A673 (cell line): ENCODE measurements around the gene MYO18B. TPM values are rescaled to one million over a fixed set of nuclear protein-coding genes. Genes with fewer than 3 reads are reported as not detected.
"Not testable (repeated sequence)": the region's sequence is repeated elsewhere in the genome, so short reads cannot be mapped to it uniquely, and the experiment has no call there.

ENCODE experiments used
- BruUV-seq: library from RNA; stranded (reverse); fragments of 400-500 nt; replicated peaks from 2 replicates; lab custom pipeline; 2021; lab: Mats Ljungman, UMichigan
- CTCF ChIA-PET: fragments of 300-600 bp; sonication (Branson Sonifier 250); formaldehyde crosslinking; loops from one replicate; lab custom pipeline; 2022; ENCODE audit warnings: antibody characterized with exemption; lab: Charles Lee
- POLR2A ChIA-PET: fragments of 300-600 bp; sonication (Branson Sonifier 250); formaldehyde crosslinking; loops from one replicate; lab custom pipeline; 2022; ENCODE audit warnings: antibody characterized with exemption; ENCODE audit not compliant: low non-redundant PET; lab: Charles Lee
- DNase-seq: peaks from one replicate; pipeline ENCODE4 v3.0.0-alpha.2; 2015; ENCODE audit warnings: low spot score
- H3K27ac ChIP-seq: fragments of 200-600 bp; sonication (generic); 2 replicates; pipeline ENCODE4 v1.5.1; 2016; ENCODE audit warnings: mixed run types, low read depth, mild to moderate bottlenecking, mixed read lengths, antibody characterized with exemption, low read length; ENCODE audit not compliant: poor library complexity, severe bottlenecking
- H3K27me3 ChIP-seq: fragments of 200-600 bp; sonication (generic); replicated peaks from 2 replicates; pipeline ENCODE4 v1.6.1; 2017; ENCODE audit warnings: mixed run types, low read depth, mild to moderate bottlenecking, mixed read lengths, antibody characterized with exemption, low read length; ENCODE audit not compliant: insufficient read depth, poor library complexity
- H3K36me3 ChIP-seq: fragments of 200-600 bp; sonication (generic); 2 replicates; pipeline ENCODE4 v1.6.1; 2016; ENCODE audit warnings: mixed run types, mild to moderate bottlenecking, mixed read lengths, antibody characterized with exemption, low read length; ENCODE audit not compliant: insufficient read depth, poor library complexity, severe bottlenecking
- H3K4me1 ChIP-seq: fragments of 200-600 bp; sonication (generic); 2 replicates; pipeline ENCODE4 v1.6.1; 2017; ENCODE audit warnings: mixed run types, mild to moderate bottlenecking, mixed read lengths, antibody characterized with exemption, low read length; ENCODE audit not compliant: insufficient read depth, poor library complexity, severe bottlenecking
- H3K4me3 ChIP-seq: fragments of 200-600 bp; sonication (generic); 2 replicates; pipeline ENCODE4 v1.5.1; 2016; ENCODE audit warnings: low read depth, mixed run types, mild to moderate bottlenecking, mixed read lengths, low read length; ENCODE audit not compliant: poor library complexity, severe bottlenecking
- H3K9me3 ChIP-seq: fragments of 200-600 bp; sonication (generic); 2 replicates; pipeline ENCODE4 v1.6.1; 2016; ENCODE audit warnings: mixed run types, low read depth, mild to moderate bottlenecking, mixed read lengths, antibody characterized with exemption, low read length; ENCODE audit not compliant: poor library complexity, severe bottlenecking
- CTCF ChIP-seq: fragments of 300-800, 200-600 bp; sonication (generic); conservative IDR thresholded peaks from 2 replicates; pipeline ENCODE4 v1.5.1; 2017; ENCODE audit warnings: low read depth, mild to moderate bottlenecking, antibody characterized with exemption, low read length, moderate library complexity, mixed read lengths
- EZH2 ChIP-seq: fragments of 200-600 bp; sonication (generic); IDR thresholded peaks from 2 replicates; pipeline ENCODE4 v1.6.1; 2017; ENCODE audit warnings: borderline replicate concordance, low read depth, mild to moderate bottlenecking, mixed read lengths, antibody characterized with exemption, low read length; ENCODE audit not compliant: poor library complexity, severe bottlenecking
- intact Hi-C: fragments of 100-400 bp; cut with micrococcal nuclease; formaldehyde crosslinking; loops from one replicate; pipeline ENCODE4 v1.10.0; 2022; ENCODE audit not compliant: unreplicated experiment
- total RNA-seq: library from RNA; stranded (reverse); gene quantifications from 2 replicates; pipeline ENCODE4 v1.2.3, GENCODE V29; 2021

The MYO18B gene
- total RNA-seq, 1 experiment from 2014 or later, result not detected

- no peak overlapping the region for H3K4me3 ChIP-seq
- intact Hi-C loops, result loop anchor here (10.0 kb wide), 1 partner anchor 338 kb away; no protein-coding TSS in a partner anchor
- no peak for DNase-seq
- peaks cover 13% of the 10 kb centered on the region for H3K4me1 ChIP-seq
- H3K36me3 ChIP-seq, result no peaks in the 10 kb centered on the region
- no peak overlapping the region for H3K27ac ChIP-seq
- H3K9me3 ChIP-seq, result no peaks in the 10 kb centered on the region
- no peaks in the 10 kb centered on the region for H3K27me3 ChIP-seq
- no TSS peak for BruUV-seq
- TF ChIP-seq CTCF (no peak), EZH2 (no peak)
- ChIA-PET CTCF (interaction anchor here (0.5 to 1.9 kb wide), 2 partner anchors 159 to 240 kb away, joined by 7 read pairs; no protein-coding TSS in a partner anchor), POLR2A (no interaction called here)
These were observed 39.3 kb upstream of the MYO18B start for GRCh38 chr22:25702571-25703167.

GRCh38 chr22:25704701-25705100 lies 37.3 kb upstream of the MYO18B start:
- TF ChIP-seq EZH2 (no peak), CTCF (no peak)
- Histone ChIP-seq H3K36me3 (no peaks in the 10 kb centered on the region), H3K4me3 (no peak overlapping the region), H3K9me3 (no peaks in the 10 kb centered on the region), H3K4me1 (peaks cover 13% of the 10 kb centered on the region), H3K27me3 (no peaks in the 10 kb centered on the region), H3K27ac (no peak overlapping the region)
- ChIA-PET POLR2A (no interaction called here), CTCF (no interaction called here)
- DNase-seq, result no peak
- BruUV-seq, result no TSS peak
- intact Hi-C loops, result loop anchor here (10.0 kb wide), 1 partner anchor 340 kb away; no protein-coding TSS in a partner anchor

DNA sequence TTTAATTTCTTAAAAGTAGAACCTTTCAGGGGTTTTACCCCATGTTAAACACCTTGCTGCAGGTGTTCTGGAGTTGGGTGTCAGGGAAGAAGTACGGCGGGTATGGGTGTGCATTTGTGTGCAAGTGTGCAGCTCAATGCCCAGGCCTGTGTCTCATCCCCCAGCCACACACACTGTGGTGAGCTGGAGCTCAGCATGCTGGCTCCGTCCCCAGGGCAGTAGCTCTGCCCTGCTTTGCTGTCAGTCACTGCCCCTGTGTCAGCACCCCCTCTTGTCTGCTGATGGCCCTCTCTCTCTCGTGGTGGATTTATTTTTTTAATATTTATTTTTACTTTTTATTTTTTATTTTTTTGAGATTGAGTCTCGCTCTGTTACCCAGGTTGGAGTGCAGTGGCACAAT lies 35.8 kb upstream of the MYO18B start:
- BruUV-seq, result no TSS peak
- TF ChIP-seq EZH2 (no peak), CTCF (no peak)
- Histone ChIP-seq H3K27me3 (no peaks in the 10 kb centered on the region), H3K27ac (no peak overlapping the region), H3K4me3 (no peak overlapping the region), H3K9me3 (no peaks in the 10 kb centered on the region), H3K36me3 (no peaks in the 10 kb centered on the region), H3K4me1 (peaks cover 11% of the 10 kb centered on the region)
- ChIA-PET CTCF (no interaction called here), POLR2A (no interaction called here)
- DNase-seq, result no peak
- intact Hi-C loops, result loop anchor here (10.0 kb wide), 1 partner anchor 341 kb away; no protein-coding TSS in a partner anchor

DNA sequence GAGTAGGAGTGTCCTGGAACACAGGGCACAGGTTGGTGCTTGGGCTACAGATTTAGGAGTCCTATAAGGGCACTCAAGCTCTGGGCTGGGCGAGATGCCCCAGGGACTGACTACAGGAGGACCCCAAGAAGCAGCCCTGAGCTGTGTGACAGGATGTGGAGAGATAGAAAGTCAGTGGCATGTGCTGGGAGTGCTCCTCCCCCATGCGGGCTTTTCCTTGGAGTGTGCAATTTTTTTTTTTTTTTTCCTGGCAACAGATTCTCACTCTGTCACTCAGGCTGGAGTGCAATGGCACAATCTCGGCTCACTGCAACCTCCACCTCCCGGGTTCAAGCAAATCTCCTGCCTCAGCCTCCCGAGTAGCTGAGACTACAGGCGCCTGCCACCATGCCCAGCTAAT lies 33.6 kb upstream of the MYO18B start:
- H3K36me3 ChIP-seq, H3K4me3 ChIP-seq, H3K4me1 ChIP-seq, H3K27ac ChIP-seq, H3K9me3 ChIP-seq, POLR2A ChIA-PET, BruUV-seq, DNase-seq, H3K27me3 ChIP-seq, CTCF ChIA-PET: not testable (repeated sequence)
- intact Hi-C loops, result loop anchor here (10.0 kb wide), 1 partner anchor 344 kb away; no protein-coding TSS in a partner anchor
